Stimulated activated CD4-positive, alpha-beta T cell treated with anti-CD3 and anti-CD28 coated beads, Interleukin-12 subunit alpha, Interleukin-12 subunit beta, amount 100 ng/mL, for 4 hours (primary cell): Measurements from ENCODE around the gene IP6K2.
"Not testable (repeated sequence)": the region's sequence is repeated elsewhere in the genome, so short reads cannot be mapped to it uniquely, and the experiment has no call there.

Experiments used
- DNase-seq: peaks from one replicate; pipeline ENCODE4 v3.0.0-alpha.2; 2020

The IP6K2 gene

DNA sequence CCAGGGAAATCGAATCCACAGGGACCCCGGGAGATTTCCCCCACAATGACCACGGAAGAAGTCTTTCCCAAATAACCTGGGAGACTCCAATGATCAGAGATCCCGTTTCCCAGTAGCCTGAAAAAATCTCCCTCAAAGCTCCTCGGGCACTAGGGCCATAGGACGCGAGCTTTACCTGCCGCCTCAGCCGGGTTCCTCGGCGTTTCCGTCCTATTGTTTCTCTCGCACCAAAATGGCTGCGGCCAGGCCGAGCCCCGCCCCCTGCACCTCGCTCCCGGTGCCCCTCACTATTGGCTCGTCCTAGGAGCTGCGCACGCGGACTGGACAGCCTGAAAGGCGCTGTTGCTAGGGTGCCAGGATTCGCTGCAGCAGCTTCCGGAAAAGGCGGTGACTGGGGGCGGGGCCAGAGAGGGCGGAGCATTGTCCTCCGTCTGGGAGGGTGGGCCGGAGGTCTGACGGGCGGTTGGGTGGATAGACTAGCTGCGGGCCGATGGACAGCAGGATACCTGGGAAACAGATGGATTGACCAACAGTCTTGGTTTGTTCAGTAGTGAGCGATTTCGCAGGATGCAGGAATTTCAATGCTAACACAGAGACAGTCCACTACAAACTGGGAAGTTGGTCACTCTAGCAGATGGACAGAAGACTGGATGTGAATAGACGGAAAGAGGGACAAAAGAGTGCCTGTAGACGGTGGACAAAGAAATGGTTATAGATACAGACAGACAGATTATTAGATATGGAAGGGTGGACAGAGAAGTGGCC lies at the start of gene IP6K2:
Gene IP6K2, minus strand, starts transcription at position 240 of the 765 bp plus-strand sequence. CDS start 21,930 bp downstream, outside the sequence.
- DNase-seq, result peak; percentile 99

DNA sequence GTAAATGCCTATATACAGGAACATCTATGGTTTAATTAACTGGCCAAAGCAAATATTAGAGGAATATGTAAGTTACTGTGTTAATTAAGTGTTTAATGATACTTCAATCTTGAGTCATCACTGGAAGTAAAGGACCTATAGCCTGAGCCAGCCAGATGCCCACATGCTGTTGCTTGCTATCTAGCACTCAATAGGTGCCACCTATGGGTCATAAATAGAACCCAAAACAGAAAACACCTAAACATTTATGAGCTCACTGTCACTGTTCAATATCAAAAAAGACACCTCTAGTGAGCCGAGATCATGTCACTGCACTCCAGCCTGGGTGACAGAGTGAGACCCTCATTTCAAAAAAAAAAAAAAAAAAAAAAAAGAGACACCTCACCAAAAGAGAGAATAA lies 48.4 kb upstream of the IP6K2 start:
- DNase-seq, result no peak

DNA sequence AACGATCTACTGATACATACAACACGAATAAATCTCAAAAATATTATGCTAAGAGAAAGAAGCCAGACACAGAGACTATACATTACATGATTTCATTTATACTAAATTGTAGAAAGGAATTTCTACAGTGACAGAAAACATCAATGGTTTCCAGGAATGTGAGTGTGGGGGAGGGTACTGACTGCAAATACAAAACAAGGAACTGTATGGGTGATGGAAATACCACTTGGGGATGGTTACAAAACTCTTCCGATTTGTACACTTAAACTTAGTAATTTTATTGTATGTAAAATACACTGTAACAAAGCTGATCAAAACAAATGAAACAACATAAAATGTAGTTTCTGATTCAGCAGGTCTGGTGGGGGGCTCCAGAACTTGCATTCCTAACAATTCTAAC lies 45.8 kb upstream of the IP6K2 start:
- no peak for DNase-seq

- DNase-seq, result not testable (repeated sequence)
Measured at GRCh38 chr3:48759991-48760540, 43.0 kb upstream of the IP6K2 start.

- not testable (repeated sequence) for DNase-seq
Measured at GRCh38 chr3:48759531-48759930, 42.5 kb upstream of the IP6K2 start.

DNA sequence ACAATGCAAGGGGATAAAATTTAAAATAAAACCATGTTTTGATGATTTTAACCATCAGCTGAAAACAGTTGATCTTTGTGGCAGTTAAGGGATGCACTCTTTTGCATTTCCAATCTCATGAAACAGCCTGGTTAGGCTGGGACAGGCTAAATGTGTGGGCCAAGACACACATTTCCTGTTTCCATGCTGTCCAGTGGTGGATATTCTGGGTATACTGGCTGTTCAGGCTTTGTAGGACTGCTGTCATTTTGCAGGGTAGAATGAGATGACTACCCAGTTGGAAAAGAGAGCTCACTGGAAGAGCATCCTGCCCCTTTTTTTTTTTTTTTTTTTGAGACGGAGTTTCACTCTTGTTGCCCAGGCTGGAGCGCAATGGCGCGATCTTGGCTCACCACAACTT lies 42.0 kb upstream of the IP6K2 start:
- DNase-seq, result no peak

GRCh38 chr3:48756640-48757039 lies 39.6 kb upstream of the IP6K2 start:
- no peak for DNase-seq

GRCh38 chr3:48750856-48751255 lies 33.8 kb upstream of the IP6K2 start:
- no peak for DNase-seq

DNA sequence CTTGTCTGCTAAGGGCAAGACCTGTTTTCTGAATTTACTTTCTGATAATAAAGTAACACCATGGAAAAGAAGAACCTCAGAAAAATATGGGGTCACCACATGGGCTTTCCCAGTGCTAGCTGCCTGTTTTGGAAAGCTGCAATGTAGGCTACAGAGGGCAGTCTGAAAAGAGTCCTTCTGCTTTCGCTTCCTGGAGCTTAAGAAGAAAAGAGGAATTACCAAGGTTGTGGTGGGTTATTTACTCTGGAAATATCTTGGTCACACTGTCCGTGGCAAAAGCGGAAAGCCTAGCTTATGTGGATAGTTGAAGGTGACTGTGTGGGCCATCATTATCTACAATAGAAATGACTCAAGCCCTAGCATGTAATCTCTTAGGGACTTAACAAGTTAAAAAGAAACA lies 31.7 kb upstream of the IP6K2 start:
- DNase-seq, result no peak

GRCh38 chr3:48747706-48748105 lies 30.7 kb upstream of the IP6K2 start:
- no peak for DNase-seq

DNA sequence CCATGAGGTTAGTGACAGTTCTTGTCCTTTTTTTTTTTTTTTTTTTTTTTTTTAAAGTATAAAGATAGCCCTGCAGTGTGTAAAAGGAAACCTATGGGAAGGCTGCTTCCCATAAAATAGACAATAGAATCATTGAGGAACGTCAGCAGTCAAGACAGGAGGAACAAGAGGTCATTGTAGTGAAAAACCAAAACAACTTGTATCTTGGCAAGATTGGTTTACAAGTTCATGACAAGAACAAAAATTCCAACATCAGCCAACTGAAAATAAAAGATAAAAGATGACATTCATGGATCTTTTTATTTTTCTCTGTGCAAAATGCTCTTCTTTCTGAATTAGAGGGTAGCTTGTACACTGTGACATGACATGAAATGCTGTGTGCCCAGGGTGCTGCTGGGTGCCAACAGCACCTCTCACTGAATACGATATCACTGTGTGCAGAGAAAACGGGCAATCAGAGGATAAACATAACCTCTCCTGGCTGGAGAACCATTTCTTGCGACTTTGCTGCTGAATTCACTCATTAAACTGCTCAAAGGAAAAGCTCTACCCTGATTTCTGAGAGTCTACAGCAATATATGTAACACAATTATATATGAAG lies 30.1 kb upstream of the IP6K2 start:
- DNase-seq, result no peak

DNA sequence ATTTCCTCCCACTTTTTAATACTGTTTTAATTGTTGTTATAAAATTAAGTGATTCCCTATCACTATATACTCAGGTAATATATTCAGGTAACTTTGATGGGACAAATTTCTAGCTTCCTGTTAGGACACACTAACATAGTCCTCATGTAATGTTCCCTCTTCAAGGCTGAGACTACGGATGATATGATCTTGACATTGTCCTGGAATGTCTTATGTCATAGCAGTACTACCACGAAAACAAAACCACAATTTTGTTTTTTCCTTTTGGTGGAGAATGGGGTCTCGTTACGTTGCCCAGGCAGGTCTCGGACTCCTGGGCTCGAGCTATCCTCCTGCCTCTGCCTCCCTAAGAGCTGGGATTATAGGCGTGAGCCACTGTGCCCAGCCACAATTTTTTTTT lies 26.8 kb upstream of the IP6K2 start:
- no peak for DNase-seq

DNA sequence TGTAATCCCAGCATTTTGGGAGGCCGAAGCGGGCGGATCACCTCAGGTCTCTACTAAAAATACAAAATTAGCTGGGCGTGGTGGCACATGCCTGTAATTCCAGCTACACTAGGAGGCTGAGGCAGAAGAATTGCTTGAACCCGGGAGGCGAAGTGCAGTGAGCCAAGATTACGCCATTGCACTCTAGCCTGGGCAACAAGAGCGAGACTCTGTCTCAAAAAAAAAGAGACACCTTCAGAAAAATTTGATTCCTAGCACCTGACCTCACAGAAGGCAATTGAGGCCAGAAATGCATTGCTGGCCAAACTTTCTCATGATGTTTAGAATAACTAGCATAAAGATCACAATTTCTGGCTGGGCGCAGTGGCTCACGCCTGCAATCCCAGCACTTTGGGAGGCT lies 24.2 kb upstream of the IP6K2 start:
- DNase-seq, result not testable (repeated sequence)

DNA sequence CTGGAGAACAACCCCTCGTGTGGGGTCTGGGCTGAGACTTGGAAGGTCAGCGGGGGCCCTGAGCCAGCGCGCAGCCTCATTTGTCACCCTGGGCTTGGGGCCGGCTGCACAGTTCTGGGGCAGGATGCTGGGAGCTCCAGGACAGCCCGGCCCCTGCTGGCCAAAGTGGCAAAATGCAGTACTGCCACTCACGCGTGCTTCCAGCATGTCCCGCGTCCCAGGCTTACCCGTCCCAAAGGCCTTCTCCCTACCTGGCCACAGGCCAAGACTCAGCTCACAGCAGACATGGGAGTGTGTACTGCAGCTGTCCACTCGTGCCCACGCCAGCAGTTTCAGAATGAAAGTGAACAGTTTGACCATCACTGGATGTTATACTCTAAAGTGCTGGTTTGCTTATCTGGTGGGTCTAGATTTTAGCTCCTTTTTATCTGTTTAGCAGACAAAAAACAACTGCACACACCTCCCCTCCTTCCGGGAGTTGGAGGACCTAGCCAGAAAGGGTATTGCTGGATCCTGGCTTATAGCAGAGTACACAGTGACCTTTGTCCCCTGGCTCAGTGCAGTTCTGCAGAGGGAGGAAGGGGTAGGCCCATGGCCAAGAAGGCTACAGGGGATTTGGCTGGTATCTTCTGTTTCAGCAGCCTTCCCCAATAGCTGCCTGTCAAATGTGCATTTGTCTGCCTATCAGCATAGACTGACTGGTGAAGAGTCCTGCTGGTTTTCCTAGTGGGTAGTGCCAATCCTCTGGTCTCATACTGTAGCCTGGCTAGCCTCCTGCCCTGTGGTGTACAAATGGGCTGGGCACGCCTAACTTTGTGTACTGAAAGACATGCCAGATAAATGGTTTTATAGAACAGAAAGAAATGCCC lies 23.2 kb upstream of the IP6K2 start:
- DNase-seq, result peak; percentile 43

DNA sequence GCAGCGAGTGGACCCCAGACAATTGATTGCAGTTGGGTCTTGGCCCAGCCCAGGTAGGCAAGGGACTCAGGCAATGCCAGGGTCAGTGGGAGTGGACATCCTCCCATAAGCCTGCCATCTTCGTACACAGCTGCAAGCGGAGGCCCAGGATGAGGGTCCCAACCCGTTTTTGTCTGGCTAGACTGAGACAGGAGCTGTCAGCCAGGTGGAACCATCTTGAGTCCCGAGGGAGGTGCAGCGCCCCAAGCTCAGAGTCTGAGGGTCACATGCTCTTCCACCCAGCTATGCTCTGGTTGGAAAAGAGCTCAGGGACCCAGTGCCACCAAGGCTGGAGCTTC lies 22.6 kb upstream of the IP6K2 start:
- DNase-seq, result no peak

- DNase-seq, result no peak
Measured at GRCh38 chr3:48738926-48739616, 22.1 kb upstream of the IP6K2 start.

GRCh38 chr3:48738144-48738536 lies 21.1 kb upstream of the IP6K2 start:
- no peak for DNase-seq

DNA sequence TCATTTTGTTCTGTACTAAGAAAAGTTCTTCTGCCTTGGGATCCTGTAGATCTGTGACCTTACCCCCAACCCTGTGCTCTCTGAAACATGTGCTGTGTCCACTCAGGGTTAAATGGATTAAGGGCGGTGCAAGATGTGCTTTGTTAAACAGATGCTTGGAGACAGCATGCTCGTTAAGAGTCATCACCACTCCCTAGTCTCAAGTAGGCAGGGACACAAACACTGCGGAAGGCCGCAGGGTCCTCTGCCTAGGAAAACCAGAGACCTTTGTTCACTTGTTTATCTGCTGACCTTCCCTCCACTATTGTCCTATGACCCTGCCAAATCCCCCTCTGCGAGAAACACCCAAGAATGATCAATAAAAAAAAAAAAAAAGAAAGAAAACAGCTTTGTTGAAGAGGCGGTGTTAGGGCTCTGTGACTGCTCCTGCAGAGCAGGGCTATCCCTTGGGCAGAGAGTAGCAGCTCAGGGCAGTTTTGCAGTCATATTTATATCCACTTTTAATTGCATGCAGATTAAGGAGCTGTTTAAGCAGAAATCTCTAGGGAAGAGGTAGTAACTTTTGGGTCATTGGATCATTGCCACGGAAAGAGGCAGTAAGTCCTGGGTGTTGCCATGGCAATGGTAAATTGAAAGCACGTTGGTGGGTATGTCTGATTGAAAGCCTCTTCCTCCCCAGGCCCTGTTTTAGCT lies 18.2 kb upstream of the IP6K2 start:
- DNase-seq, result not testable (repeated sequence)

- DNase-seq, result not testable (repeated sequence)
Measured at GRCh38 chr3:48734541-48734940, 17.5 kb upstream of the IP6K2 start.

GRCh38 chr3:48733752-48734518 lies 16.9 kb upstream of the IP6K2 start:
- not testable (repeated sequence) for DNase-seq

GRCh38 chr3:48727511-48727910 lies 10.5 kb upstream of the IP6K2 start:
- DNase-seq, result no peak
